NCI-H1092 treated with DMSO at 0.1 percent for 48 hours (cell line): ENCODE results near the gene SLC2A14.
A peak's percentile ranks its signal among the peaks of the same experiment; 100 is the strongest.
"Not testable (repeated sequence)": the region's sequence is repeated elsewhere in the genome, so short reads cannot be mapped to it uniquely, and the experiment has no call there.

ENCODE experiments used
- DNase-seq: peaks from one replicate; lab custom pipeline; 2025; lab: John Stamatoyannopoulos, UW

The SLC2A14 gene

GRCh38 chr12:7869137-7869536, 3.6 kb downstream of the SLC2A14 start:
- no peak for DNase-seq

- no peak for DNase-seq
Measured at GRCh38 chr12:7868391-7868790, 4.3 kb downstream of the SLC2A14 start.

GRCh38 chr12:7864601-7865150, 8.0 kb downstream of the SLC2A14 start:
- DNase-seq: no peak

GRCh38 chr12:7862814-7863348, 9.8 kb downstream of the SLC2A14 start:
- DNase-seq: not testable (repeated sequence)

GRCh38 chr12:7862301-7862700, 10.4 kb downstream of the SLC2A14 start:
- not testable (repeated sequence) for DNase-seq

- no peak for DNase-seq
Measured at GRCh38 chr12:7859552-7859951, 13.2 kb downstream of the SLC2A14 start.

GRCh38 chr12:7857971-7858370, 14.7 kb downstream of the SLC2A14 start:
- no peak for DNase-seq

GRCh38 chr12:7856516-7856915, 16.2 kb downstream of the SLC2A14 start:
- no peak for DNase-seq

- DNase-seq: no peak
Measured at GRCh38 chr12:7853557-7853956, 19.2 kb downstream of the SLC2A14 start.

- DNase-seq: not testable (repeated sequence)
Measured at GRCh38 chr12:7851622-7852081, 21.1 kb downstream of the SLC2A14 start.

GRCh38 chr12:7850099-7850498, 22.6 kb downstream of the SLC2A14 start:
- not testable (repeated sequence) for DNase-seq

- not testable (repeated sequence) for DNase-seq
Measured at GRCh38 chr12:7848098-7848422, 24.7 kb downstream of the SLC2A14 start.

- not testable (repeated sequence) for DNase-seq
Measured at GRCh38 chr12:7847226-7848097, 25.3 kb downstream of the SLC2A14 start.

GRCh38 chr12:7844116-7844515, 28.6 kb downstream of the SLC2A14 start:
- no peak for DNase-seq

- not testable (repeated sequence) for DNase-seq
Measured at GRCh38 chr12:7843583-7843982, 29.1 kb downstream of the SLC2A14 start.

GRCh38 chr12:7843149-7843548, 29.6 kb downstream of the SLC2A14 start:
- not testable (repeated sequence) for DNase-seq

- not testable (repeated sequence) for DNase-seq
Measured at GRCh38 chr12:7842444-7842843, 30.3 kb downstream of the SLC2A14 start.

GRCh38 chr12:7839848-7840247, 32.9 kb downstream of the SLC2A14 start:
- not testable (repeated sequence) for DNase-seq

- peak; percentile 20 for DNase-seq
Measured at GRCh38 chr12:7839226-7839625, 33.5 kb downstream of the SLC2A14 start.

GRCh38 chr12:7837366-7837765, 35.3 kb downstream of the SLC2A14 start:
- DNase-seq: no peak

- no peak for DNase-seq
Measured at GRCh38 chr12:7835766-7836165, 36.9 kb downstream of the SLC2A14 start.

- no peak for DNase-seq
Measured at GRCh38 chr12:7835116-7835515, 37.6 kb downstream of the SLC2A14 start.

- no peak for DNase-seq
Measured at GRCh38 chr12:7834701-7835100, 38.0 kb downstream of the SLC2A14 start.
